T-helper 2 cell treated with Interferon-gamma antibody and Interleukin-4, amounts not matched to agents 5 μg/mL and 100 μg/mL, for 36 hours (primary cell): ENCODE measurements around the gene MEF2D.
A peak's percentile ranks its signal among the peaks of the same experiment; 100 is the strongest.

Experiments used
- DNase-seq: peaks from one replicate; pipeline ENCODE4 v3.0.0; 2021; ENCODE audit warnings: low spot score
- H3K27ac Mint-ChIP-seq: one replicate; pipeline ENCODE4 v1.8.0; 2021; ENCODE audit warnings: mild to moderate bottlenecking, mixed read lengths
- H3K27me3 Mint-ChIP-seq: one replicate; pipeline ENCODE4 v1.8.0; 2021; ENCODE audit warnings: low read depth, mixed read lengths
- H3K36me3 Mint-ChIP-seq: one replicate; pipeline ENCODE4 v1.8.0; 2021; ENCODE audit warnings: low read depth, mixed read lengths
- H3K4me1 Mint-ChIP-seq: one replicate; pipeline ENCODE4 v1.8.0; 2021; ENCODE audit warnings: low read depth, mixed read lengths
- H3K4me3 Mint-ChIP-seq: one replicate; pipeline ENCODE4 v1.8.0; 2022; ENCODE audit warnings: mild to moderate bottlenecking, moderate library complexity, mixed read lengths
- H3K9me3 Mint-ChIP-seq: one replicate; pipeline ENCODE4 v1.8.0; 2021; ENCODE audit warnings: mixed read lengths

The MEF2D gene

DNA sequence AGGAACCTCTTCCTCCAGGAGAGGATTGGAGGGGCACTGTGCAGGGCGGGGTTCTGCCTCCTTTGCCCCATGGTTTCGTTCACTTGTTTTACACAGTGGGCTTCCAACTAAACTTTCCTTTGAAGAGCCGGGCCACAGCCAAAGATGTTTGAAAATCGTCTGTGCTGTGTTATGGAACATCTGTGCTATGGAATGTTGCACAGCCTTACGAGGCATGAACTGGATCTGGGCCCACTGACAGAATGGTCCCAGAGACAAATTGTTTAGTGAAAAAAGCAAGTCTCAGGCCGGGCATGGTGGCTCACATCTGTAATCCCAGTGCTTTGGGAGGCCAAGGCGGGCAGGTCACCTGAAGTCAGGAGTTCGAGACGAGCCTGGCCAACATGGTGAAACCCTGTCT, 12.6 kb upstream of the MEF2D start:
- no peak for DNase-seq
- Mint-ChIP-seq H3K4me3 (no peak overlapping the region), H3K9me3 (no peaks in the 10 kb centered on the region), H3K36me3 (no peaks in the 10 kb centered on the region), H3K27me3 (peaks cover 3% of the 10 kb centered on the region), H3K4me1 (peaks cover 14% of the 10 kb centered on the region), H3K27ac (no peak overlapping the region)

GRCh38 chr1:156511644-156512043, 11.1 kb upstream of the MEF2D start:
- Mint-ChIP-seq H3K27me3 (peaks cover 3% of the 10 kb centered on the region), H3K9me3 (no peaks in the 10 kb centered on the region), H3K36me3 (no peaks in the 10 kb centered on the region), H3K4me1 (peaks cover 22% of the 10 kb centered on the region), H3K27ac (no peak overlapping the region), H3K4me3 (no peak overlapping the region)
- peak; percentile 57 for DNase-seq

DNA sequence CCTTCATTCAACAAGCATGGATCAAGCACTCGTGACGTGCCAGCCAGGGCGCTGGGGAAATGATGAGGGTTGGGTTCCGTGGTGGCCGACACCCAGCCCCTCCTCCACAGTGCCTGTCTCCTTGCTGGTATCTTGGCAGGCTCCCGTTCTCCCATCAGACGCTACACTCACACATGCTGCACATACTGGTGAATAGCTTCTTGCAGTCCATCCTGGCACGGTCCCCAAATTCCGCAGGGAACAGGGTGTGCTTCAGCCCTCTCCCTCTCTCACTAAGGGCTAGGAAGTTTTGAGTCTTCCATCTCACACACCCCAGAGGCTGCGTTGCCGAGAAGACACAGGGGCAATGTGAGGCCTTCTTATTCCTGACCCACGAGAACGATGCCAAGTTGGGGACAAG, 10.1 kb upstream of the MEF2D start:
- Mint-ChIP-seq H3K36me3 (no peaks in the 10 kb centered on the region), H3K9me3 (no peaks in the 10 kb centered on the region), H3K27me3 (peaks cover 3% of the 10 kb centered on the region), H3K4me3 (no peak overlapping the region), H3K27ac (no peak overlapping the region), H3K4me1 (peaks cover 31% of the 10 kb centered on the region)
- no peak for DNase-seq

DNA sequence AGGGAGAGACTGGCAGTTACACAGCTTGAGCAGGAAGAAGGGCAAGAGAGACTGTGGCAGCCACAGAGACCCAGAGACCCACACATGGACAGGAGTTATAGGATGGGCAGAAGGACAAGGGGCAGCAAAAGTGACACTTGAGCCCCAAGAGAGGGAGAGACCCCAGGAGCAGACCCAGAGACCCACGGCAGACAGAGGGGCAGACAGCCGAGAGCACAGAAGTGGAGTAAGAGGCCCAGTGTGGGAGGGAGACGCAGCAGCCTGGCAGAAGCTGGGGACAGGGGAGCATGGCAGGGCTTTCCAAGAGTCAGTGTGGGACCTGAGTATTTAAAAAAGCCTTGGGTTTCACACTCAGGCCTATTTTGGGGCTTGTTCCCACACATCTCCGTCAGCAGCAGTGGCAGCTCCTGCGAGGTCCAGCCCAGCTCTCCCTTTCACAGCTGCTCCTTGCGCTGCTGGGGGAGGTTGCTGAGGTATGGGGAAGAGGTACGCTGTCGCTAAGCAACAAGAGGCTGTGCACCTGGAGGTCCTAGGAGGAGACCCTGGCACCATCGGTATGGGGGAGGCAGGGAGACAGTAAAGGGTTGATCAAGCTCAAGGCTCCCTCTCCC, 9.0 kb upstream of the MEF2D start:
- Mint-ChIP-seq H3K27me3 (peaks cover 3% of the 10 kb centered on the region), H3K9me3 (no peaks in the 10 kb centered on the region), H3K4me3 (no peak overlapping the region), H3K36me3 (no peaks in the 10 kb centered on the region), H3K27ac (peak overlapping the region; percentile 43), H3K4me1 (peaks cover 37% of the 10 kb centered on the region)
- DNase-seq = no peak

GRCh38 chr1:156508955-156509234, 8.3 kb upstream of the MEF2D start:
- Mint-ChIP-seq H3K27me3 (peaks cover 3% of the 10 kb centered on the region), H3K36me3 (no peaks in the 10 kb centered on the region), H3K4me3 (no peak overlapping the region), H3K9me3 (no peaks in the 10 kb centered on the region), H3K27ac (peak overlapping the region; percentile 43), H3K4me1 (peaks cover 43% of the 10 kb centered on the region)
- no peak for DNase-seq

GRCh38 chr1:156508205-156508954, 7.8 kb upstream of the MEF2D start:
- no peaks in the 10 kb centered on the region for H3K36me3 Mint-ChIP-seq
- peak overlapping the region; percentile 71 for H3K4me3 Mint-ChIP-seq
- peak overlapping the region; percentile 71 for H3K27ac Mint-ChIP-seq
- no peaks in the 10 kb centered on the region for H3K9me3 Mint-ChIP-seq
- peaks cover 47% of the 10 kb centered on the region for H3K4me1 Mint-ChIP-seq
- H3K27me3 Mint-ChIP-seq = peaks cover 3% of the 10 kb centered on the region
- DNase-seq = no peak

DNA sequence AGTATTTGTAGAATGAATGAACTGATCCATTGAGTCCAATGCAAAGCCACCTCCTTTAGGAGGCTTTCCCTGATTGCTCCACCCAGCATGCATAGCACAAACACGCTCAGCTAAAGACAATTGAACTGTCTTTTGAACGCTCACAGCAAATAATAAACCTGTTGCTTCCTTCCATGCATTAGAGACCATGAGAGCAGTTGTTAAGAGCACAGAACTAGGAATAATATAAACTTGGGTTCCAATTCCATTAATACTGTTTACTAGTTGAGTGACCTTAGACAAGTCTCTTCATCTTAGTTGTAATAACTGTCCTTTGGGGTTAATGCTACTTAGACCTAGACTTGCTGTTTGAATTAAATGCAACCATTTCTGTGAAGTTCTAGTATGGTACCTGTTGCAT, 5.9 kb upstream of the MEF2D start:
- Mint-ChIP-seq H3K27ac (peak overlapping the region; percentile 12), H3K9me3 (no peaks in the 10 kb centered on the region)

DNA sequence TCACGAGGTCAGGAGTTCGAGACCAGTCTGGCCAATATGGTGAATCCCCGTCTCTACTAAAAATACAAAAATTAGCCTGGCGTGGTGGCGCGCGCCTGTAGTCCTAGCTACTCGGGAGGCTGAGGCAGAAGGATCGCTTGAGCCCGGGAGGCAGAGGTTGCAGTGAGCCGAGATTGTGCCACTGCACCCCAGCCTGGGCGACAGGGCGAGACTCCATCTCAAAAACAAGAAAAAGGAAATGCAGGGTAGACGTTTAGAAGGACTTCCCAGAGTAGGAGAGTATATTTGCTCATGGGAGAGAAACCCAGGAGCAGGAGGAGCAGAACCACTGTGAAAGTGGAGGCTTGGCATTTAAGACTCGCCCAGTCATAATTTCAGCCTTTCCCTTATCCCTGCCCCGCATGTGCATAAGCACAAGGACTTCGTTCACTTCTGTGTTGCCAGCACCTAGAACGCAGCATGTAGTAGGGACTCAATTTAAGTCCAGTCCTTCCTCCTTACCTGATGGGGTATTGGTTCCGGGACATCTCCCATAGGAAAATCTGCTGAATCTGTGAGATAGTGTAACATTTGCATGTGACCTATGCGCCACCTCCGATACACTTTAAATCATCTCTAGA, 5.2 kb upstream of the MEF2D start:
- Mint-ChIP-seq H3K36me3 (no peaks in the 10 kb centered on the region), H3K4me3 (peak overlapping the region; percentile 78), H3K27ac (peak overlapping the region; percentile 96), H3K4me1 (peaks cover 57% of the 10 kb centered on the region), H3K27me3 (no peaks in the 10 kb centered on the region), H3K9me3 (no peaks in the 10 kb centered on the region)
- no peak for DNase-seq

More for the DNA sequence above, 5.9 kb upstream of the MEF2D start:
- Mint-ChIP-seq H3K27me3 (no peaks in the 10 kb centered on the region), H3K4me1 (peaks cover 57% of the 10 kb centered on the region), H3K36me3 (no peaks in the 10 kb centered on the region), H3K4me3 (peak overlapping the region; percentile 78)
- DNase-seq = no peak

DNA sequence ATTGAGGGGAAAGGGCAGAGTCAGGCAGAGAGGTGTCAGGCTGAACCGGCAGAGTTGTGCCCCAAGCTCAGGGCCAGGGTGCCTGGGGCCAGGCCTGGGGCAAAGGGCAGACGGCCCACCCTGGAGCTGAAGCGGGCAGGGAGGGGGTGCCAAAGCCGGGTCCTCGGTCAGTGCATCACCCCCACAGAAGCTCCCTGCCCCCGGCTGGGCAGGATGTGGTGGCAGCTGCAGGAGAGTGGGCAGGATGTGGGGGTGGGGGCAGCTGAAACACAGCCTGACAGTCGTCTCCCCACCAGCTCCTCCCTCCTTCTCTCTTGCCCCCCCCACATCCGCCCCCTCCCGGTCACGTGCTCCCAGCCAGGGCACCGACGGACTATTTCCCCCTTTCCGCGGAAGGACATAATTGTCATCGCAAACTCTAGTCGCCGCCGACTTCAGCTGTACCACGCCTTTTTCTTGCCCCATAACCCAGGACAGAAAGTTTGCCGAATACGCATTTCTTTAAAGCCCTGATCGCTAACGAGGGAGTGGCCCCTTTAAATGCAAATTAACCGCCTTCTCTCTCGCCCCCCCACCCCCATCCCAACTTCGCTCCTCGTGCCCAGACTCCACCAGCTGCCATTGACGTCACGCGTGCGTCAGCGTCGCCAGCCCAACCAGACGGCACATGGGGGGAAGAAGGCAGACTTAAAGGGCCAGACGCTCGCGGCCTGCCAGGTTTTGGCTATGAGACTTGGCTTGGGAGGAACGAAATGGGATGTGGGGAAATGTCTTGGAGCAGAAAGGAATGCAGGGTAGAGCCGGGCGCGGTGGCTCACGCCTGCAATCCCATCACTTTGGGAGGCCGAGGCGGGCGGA, 4.5 kb upstream of the MEF2D start:
- H3K4me1 Mint-ChIP-seq = peaks cover 57% of the 10 kb centered on the region
- no peaks in the 10 kb centered on the region for H3K27me3 Mint-ChIP-seq
- no peaks in the 10 kb centered on the region for H3K36me3 Mint-ChIP-seq
- H3K27ac Mint-ChIP-seq = peak overlapping the region; percentile 96
- no peaks in the 10 kb centered on the region for H3K9me3 Mint-ChIP-seq
- peak overlapping the region; percentile 78 for H3K4me3 Mint-ChIP-seq
- peak; percentile 94 for DNase-seq

DNA sequence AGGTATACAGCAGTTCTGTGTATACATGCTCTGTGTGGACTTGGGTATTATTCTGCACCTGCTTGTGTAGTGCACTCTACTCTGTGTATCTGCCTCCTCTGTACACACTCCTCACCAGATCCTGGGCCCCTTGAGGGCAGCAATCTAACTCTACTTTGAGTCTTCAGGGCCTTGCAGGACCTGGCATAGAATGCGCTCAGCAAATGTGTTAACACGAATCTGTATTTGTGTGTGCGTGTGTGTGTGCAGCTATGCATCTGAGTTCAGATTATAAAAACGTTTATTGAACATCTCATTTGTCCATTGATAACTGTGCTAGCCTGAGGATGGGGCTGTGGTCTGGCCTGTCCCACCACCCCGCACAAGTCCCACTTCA, 3.9 kb upstream of the MEF2D start:
- Mint-ChIP-seq H3K36me3 (no peaks in the 10 kb centered on the region), H3K27ac (peak overlapping the region; percentile 96), H3K4me1 (peaks cover 57% of the 10 kb centered on the region), H3K4me3 (peak overlapping the region; percentile 78), H3K27me3 (no peaks in the 10 kb centered on the region), H3K9me3 (no peaks in the 10 kb centered on the region)
- DNase-seq = peak; percentile 43

- Mint-ChIP-seq H3K36me3 (no peaks in the 10 kb centered on the region), H3K4me3 (peak overlapping the region; percentile 78), H3K4me1 (peaks cover 62% of the 10 kb centered on the region), H3K27me3 (no peaks in the 10 kb centered on the region), H3K9me3 (no peaks in the 10 kb centered on the region), H3K27ac (peak overlapping the region; percentile 96)
- DNase-seq = no peak
These were observed 3.3 kb upstream of the MEF2D start for GRCh38 chr1:156503698-156504437.

DNA sequence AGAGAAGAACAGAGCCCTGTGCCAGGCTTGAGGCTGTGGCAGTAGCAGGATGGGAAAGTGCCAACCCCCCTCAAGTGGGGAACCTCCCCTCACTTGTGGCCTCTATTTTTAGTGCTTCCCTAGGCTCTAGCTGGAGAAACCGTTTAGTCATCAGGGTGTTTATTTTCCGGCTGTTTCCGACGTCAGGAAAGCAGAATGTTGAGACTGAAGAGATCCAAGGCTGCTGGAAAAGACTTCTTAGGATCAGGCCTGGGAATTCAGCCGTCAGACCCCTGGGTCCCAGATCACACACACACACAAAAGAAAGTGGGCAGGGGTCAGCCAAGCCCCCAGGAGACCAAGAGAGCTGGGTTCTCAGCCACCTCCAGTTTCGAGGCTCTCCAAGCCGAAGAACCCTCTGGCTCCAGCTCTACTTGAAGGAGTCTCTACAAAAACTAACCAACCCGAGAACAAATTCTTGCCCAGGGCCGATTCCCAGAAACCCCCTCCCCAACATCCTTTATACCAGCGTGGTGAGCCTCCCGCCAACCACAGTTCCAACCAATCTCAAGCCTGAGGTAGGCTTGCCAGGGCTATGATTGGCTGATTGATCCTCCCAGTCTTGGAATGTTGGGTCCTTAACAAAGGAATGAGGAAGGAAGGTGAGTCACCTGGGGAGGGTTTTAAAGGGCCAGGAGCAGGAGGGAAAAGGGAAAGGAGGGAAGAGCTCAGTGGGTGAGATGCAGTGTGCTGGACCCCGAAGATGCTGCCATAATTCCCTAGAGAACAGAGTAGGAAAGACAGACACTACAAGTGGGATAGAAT, 2.5 kb upstream of the MEF2D start:
- no peak for DNase-seq
- Mint-ChIP-seq H3K27me3 (no peaks in the 10 kb centered on the region), H3K9me3 (no peaks in the 10 kb centered on the region), H3K27ac (peak overlapping the region; percentile 96), H3K4me1 (peaks cover 59% of the 10 kb centered on the region), H3K36me3 (no peaks in the 10 kb centered on the region), H3K4me3 (peak overlapping the region; percentile 43)

GRCh38 chr1:156502391-156502893, 1.9 kb upstream of the MEF2D start:
- H3K27ac Mint-ChIP-seq = peak overlapping the region; percentile 96
- H3K4me1 Mint-ChIP-seq = peaks cover 60% of the 10 kb centered on the region
- no peaks in the 10 kb centered on the region for H3K9me3 Mint-ChIP-seq
- no peaks in the 10 kb centered on the region for H3K36me3 Mint-ChIP-seq
- peak overlapping the region; percentile 82 for H3K4me3 Mint-ChIP-seq
- no peaks in the 10 kb centered on the region for H3K27me3 Mint-ChIP-seq
- DNase-seq = no peak
